Right lobe of liver (tissue), 6 donors: Measurements from ENCODE around the gene PIF1. TPM values are rescaled to one million over a fixed set of nuclear protein-coding genes. Genes with fewer than 3 reads are reported as not detected.

Source experiments
- ATAC-seq, 4 donors: fragments of 200-7000 bp; cut with Tn5 transposase; one replicate each; pipeline ENCODE4 v1.9.1; 2020; ENCODE audit warnings: mild to moderate bottlenecking in 4 of 4, moderate library complexity in 4 of 4
- DNase-seq, 3 donors: peaks; one replicate each; pipeline ENCODE4 v3.0.0-alpha.2; 2020
- H3K27ac ChIP-seq, 3 donors: fragments of 200-600 bp; one replicate each; pipeline ENCODE4 v1.8.0; 2022
- H3K27me3 ChIP-seq, 2 donors: fragments of 200-600 bp; one replicate each; pipeline ENCODE4 v1.8.0; 2022
- H3K36me3 ChIP-seq, 4 donors: fragments of 200-600 bp; sonication (generic) in 1 of 4; one replicate each; pipeline versions ENCODE4 v1.5.1 to v1.8.0; 2017 to 2022; ENCODE audit warnings: control low read depth in 1 of 4
- H3K4me1 ChIP-seq, 4 donors: fragments of 200-600 bp; sonication (generic) in 1 of 4; one replicate each; pipeline versions ENCODE4 v1.5.1 to v1.8.0; 2017 to 2022; ENCODE audit warnings: control low read depth in 1 of 4
- H3K4me3 ChIP-seq, 3 donors: fragments of 200-600 bp; one replicate each; pipeline ENCODE4 v1.8.0; 2022
- H3K9me3 ChIP-seq, 4 donors: fragments of 200-600 bp; sonication (generic) in 1 of 4; one replicate each; pipeline versions ENCODE4 v1.5.1 to v1.8.0; 2017 to 2022; ENCODE audit warnings: control low read depth in 1 of 4
- POLR2A ChIP-seq: fragments of 450-650 bp; IDR thresholded peaks from one replicate; pipeline ENCODE4 v1.6.1; 2017; ENCODE audit warnings: antibody characterized with exemption, mild to moderate bottlenecking
- WGBS: methylation state at CpG from one replicate; pipeline ENCODE4 v1.1.6; 2018; ENCODE audit warnings: low coverage, low lambda C conversion rate; ENCODE audit not compliant: insufficient coverage; ENCODE audit errors: missing lambda C conversion rate; 5-methylcytosine and 5-hydroxymethylcytosine counted together
- intact Hi-C, 2 donors: fragments of 100-400 bp; cut with DNase I; formaldehyde crosslinking; loops; one replicate each; pipeline versions ENCODE4 v1.11.2 to v1.14.1; 2022
- total RNA-seq, 6 experiments: library from RNA; depleted of rRNA in 2 of 6; stranded (reverse); fragments of >200 nt in 2 of 6; fragmentation: NEBNext Ultra II Directional in 3 of 6; extraction: Animal tissue kit (Norgen Biotek cat#: 25700) in 3 of 6; gene quantifications; one replicate each; pipeline versions ENCODE4 v1.1.0 to v1.2.4, GENCODE V29; 2016 to 2023
- TF ChIP-seq, protein P1 (sequence below), 4 donors: fragments of 200-600 bp in 3 of 4; fragments of 450-650 bp in 1 of 4; IDR thresholded peaks; one replicate each; pipeline versions ENCODE4 v1.5.1 to v1.8.0; 2016 to 2022; ENCODE audit warnings: antibody characterized with exemption in 4 of 4, mild to moderate bottlenecking in 2 of 4
- donor health status: DM: no; HTN: yes; CAD: no.
- donor health status: DM: no; HTN: no; CAD: no.
- donor health status: DM: no; HTN: no; CAD: no.
- donor health status: DM: no; HTN: yes; CAD: no.
- donor health status: DM: no; HTN: yes; CAD: no.

Gene PIF1
- total RNA-seq, 6 experiments from 2014 or later, result 0.11 to 1.00 (median 0.36) TPM

- no CpG with 5 or more reads among the region's 11 CpGs for WGBS
- Histone ChIP-seq H3K9me3 (no peaks in the 10 kb centered on the region), H3K27ac (no peak overlapping the region), H3K36me3 (peaks cover 0 to 17% (median 2%) of the 10 kb centered on the region in 4 donors), H3K4me3 (no peak overlapping the region), H3K27me3 (no peaks in the 10 kb centered on the region), H3K4me1 (peaks cover 0 to 4% (median 0%) of the 10 kb centered on the region in 4 donors)
- ATAC-seq (no peak), DNase-seq (no peak)
- TF ChIP-seq, protein P1, sequence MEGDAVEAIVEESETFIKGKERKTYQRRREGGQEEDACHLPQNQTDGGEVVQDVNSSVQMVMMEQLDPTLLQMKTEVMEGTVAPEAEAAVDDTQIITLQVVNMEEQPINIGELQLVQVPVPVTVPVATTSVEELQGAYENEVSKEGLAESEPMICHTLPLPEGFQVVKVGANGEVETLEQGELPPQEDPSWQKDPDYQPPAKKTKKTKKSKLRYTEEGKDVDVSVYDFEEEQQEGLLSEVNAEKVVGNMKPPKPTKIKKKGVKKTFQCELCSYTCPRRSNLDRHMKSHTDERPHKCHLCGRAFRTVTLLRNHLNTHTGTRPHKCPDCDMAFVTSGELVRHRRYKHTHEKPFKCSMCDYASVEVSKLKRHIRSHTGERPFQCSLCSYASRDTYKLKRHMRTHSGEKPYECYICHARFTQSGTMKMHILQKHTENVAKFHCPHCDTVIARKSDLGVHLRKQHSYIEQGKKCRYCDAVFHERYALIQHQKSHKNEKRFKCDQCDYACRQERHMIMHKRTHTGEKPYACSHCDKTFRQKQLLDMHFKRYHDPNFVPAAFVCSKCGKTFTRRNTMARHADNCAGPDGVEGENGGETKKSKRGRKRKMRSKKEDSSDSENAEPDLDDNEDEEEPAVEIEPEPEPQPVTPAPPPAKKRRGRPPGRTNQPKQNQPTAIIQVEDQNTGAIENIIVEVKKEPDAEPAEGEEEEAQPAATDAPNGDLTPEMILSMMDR (IDR thresholded peaks at IDR 0.05), result no peak
- no peak for TF ChIP-seq POLR2A
- intact Hi-C loops, result no loop called here
Observed at GRCh38 chr15:64861331-64861730, 35.9 kb upstream of the PIF1 start.

- WGBS, result 100% methylated on average over 1 of the region's 2 CpGs
- intact Hi-C loops, result no loop called here
Observed at GRCh38 chr15:64859226-64859625, 33.8 kb upstream of the PIF1 start.

DNA sequence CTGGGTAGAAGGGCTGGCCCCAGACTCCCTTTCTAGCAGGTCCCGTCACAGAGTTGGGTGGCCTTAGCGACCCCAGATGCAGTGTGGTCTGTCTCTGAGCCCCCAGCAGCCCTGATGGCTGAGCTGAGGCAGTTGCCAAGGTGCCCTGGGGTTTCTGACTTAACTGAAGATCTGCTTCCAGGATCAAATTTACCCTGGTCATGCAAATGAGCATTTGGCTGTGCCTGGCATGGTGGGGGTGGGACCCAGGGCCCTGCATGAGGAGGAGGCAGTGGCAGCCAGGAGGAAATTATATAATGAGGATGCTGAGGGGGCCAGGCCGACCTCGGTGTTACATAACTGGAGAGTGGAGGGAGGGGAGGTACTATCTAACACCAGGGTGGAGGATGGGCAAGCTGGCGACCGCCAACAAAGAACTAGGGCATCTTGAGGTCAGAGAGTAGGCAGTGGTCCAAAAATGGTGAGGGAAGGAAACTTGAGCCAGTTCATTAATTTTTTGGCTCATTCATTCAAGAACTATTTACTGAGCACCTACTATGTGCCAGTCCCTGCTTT lies 32.7 kb upstream of the PIF1 start:
- H3K4me1 ChIP-seq, result no peaks in the 10 kb centered on the region
- no peaks in the 10 kb centered on the region for H3K27me3 ChIP-seq
- 47% methylated on average over 6 of the region's 6 CpGs for WGBS
- no peak for DNase-seq
- no peak for TF ChIP-seq POLR2A
- TF ChIP-seq, protein P1 (IDR thresholded peaks at IDR 0.05), result no peak
- H3K27ac ChIP-seq, result no peak overlapping the region
- peaks cover 0 to 20% (median 2%) of the 10 kb centered on the region in 4 donors for H3K36me3 ChIP-seq
- H3K9me3 ChIP-seq, result no peaks in the 10 kb centered on the region
- ATAC-seq, result peak in 1 of 4 donors; percentile 7
- intact Hi-C loops, result no loop called here
- no peak overlapping the region for H3K4me3 ChIP-seq

More at GRCh38 chr15:64859226-64859625, 33.8 kb upstream of the PIF1 start:
- no peak for DNase-seq
- Histone ChIP-seq H3K4me3 (no peak overlapping the region), H3K36me3 (peaks cover 0 to 20% (median 2%) of the 10 kb centered on the region in 4 donors), H3K9me3 (no peaks in the 10 kb centered on the region), H3K27ac (no peak overlapping the region), H3K4me1 (no peaks in the 10 kb centered on the region), H3K27me3 (no peaks in the 10 kb centered on the region)
- no peak for ATAC-seq
- TF ChIP-seq POLR2A, result no peak
- TF ChIP-seq, protein P1 (IDR thresholded peaks at IDR 0.05), result no peak

DNA sequence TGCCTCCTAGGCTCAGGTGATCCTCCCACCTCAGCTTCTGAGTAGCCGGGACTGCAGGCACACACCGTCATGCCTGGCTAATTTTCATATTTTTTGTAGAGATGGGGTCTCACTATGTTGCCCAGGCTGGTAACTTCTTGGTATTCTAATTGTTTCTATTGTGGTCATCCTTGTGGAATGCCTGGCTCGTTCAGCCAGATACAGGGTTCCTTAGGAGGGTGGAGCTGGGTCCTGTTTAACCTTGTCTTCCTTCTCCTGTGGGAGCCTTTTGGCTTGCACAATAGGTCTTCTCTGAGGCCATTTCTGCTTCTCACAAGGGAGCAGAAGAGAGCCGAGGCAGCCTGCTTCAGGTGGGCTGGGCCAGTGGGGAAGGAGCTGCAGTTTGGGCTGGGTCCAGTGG lies 32.0 kb upstream of the PIF1 start:
- 50% methylated on average over 1 of the region's 4 CpGs for WGBS
- TF ChIP-seq, protein P1 (IDR thresholded peaks at IDR 0.05), result no peak
- no peak for TF ChIP-seq POLR2A
- intact Hi-C loops, result no loop called here
- Histone ChIP-seq H3K27ac (peak overlapping the region in 2 of 3 donors; percentile 31 to 47), H3K4me3 (no peak overlapping the region), H3K9me3 (no peaks in the 10 kb centered on the region), H3K36me3 (peaks cover 0 to 20% (median 2%) of the 10 kb centered on the region in 4 donors), H3K27me3 (no peaks in the 10 kb centered on the region), H3K4me1 (no peaks in the 10 kb centered on the region)
- ATAC-seq (no peak), DNase-seq (no peak)
